HL-60 (cell line): Measurements from ENCODE around the gene CFAP57.

Experiments
- DNase-seq, 2 experiments: peaks; one replicate each; pipeline ENCODE4 v3.0.0-alpha.2; 2010 to 2020; ENCODE audit warnings: low read depth in 1 of 2, low spot score in 1 of 2
- H3K27ac ChIP-seq: fragments of 250-450 bp; sonication (Bioruptor Pico); replicated peaks from 2 replicates; pipeline ENCODE4 v1.5.1; 2020; ENCODE audit warnings: mild to moderate bottlenecking, moderate library complexity
- H3K27me3 ChIP-seq: fragments of 250-450 bp; sonication (Bioruptor Pico); 2 replicates; pipeline ENCODE4 v1.5.1; 2021; ENCODE audit warnings: mild to moderate bottlenecking, moderate library complexity; ENCODE audit not compliant: insufficient read depth, poor library complexity, severe bottlenecking
- H3K4me3 ChIP-seq: replicated peaks from 2 replicates; pipeline ENCODE4 v1.5.1; 2011; ENCODE audit warnings: mild to moderate bottlenecking, control low read depth, low read length; ENCODE audit not compliant: insufficient read depth
- GABPA ChIP-seq: IDR thresholded peaks from 2 replicates; pipeline ENCODE4 v1.6.1; 2012; ENCODE audit warnings: low read depth
- POLR2AphosphoS5 ChIP-seq: IDR thresholded peaks from 2 replicates; pipeline ENCODE4 v1.6.1; 2012; ENCODE audit warnings: low read depth
- SPI1 ChIP-seq: IDR thresholded peaks from 2 replicates; pipeline ENCODE4 v1.6.1; 2012; ENCODE audit warnings: low read depth, mild to moderate bottlenecking, borderline replicate concordance
- TF ChIP-seq, protein P1 (sequence below): IDR thresholded peaks from one replicate; pipeline ENCODE4 v1.5.1; 2011; ENCODE audit warnings: low read length, control low read depth, inconsistent platforms; ENCODE audit not compliant: insufficient read depth
- TF ChIP-seq, protein P2 (sequence below): IDR thresholded peaks from 2 replicates; pipeline ENCODE4 v1.6.1; 2012; ENCODE audit warnings: low read depth; ENCODE audit not compliant: insufficient replicate concordance

Gene CFAP57

DNA sequence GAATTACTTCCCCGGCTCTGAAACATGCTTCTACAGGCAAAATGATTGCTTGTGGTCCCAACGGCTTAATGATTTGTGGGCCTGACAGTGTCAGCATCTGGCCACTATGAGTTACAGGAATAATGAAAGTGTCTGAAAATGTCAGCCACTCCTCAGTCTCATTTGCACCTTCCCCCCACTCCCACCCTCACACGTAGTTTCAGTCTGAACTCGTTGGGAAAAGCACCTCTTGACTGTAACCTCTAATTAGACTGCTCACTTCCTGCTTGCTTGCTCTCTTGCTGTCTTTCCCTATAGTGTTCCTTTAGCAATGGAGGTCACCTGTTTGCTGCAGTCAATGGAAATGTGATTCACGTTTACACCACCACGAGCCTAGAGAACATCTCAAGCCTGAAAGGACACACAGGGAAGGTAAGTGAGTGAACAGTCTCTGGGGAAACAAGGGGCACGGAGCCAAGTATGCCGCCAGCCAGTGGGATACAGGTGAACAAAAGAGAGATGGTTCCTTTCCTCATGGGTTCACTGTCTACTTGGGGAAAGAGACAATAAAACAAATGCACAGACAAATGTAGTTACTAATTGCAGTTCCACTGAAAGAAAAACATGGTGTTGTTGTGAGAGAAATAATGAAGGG lies 27.1 kb downstream of the CFAP57 start:
- H3K27ac ChIP-seq = no peak overlapping the region
- no peak overlapping the region for H3K4me3 ChIP-seq
- TF ChIP-seq, protein P1, sequence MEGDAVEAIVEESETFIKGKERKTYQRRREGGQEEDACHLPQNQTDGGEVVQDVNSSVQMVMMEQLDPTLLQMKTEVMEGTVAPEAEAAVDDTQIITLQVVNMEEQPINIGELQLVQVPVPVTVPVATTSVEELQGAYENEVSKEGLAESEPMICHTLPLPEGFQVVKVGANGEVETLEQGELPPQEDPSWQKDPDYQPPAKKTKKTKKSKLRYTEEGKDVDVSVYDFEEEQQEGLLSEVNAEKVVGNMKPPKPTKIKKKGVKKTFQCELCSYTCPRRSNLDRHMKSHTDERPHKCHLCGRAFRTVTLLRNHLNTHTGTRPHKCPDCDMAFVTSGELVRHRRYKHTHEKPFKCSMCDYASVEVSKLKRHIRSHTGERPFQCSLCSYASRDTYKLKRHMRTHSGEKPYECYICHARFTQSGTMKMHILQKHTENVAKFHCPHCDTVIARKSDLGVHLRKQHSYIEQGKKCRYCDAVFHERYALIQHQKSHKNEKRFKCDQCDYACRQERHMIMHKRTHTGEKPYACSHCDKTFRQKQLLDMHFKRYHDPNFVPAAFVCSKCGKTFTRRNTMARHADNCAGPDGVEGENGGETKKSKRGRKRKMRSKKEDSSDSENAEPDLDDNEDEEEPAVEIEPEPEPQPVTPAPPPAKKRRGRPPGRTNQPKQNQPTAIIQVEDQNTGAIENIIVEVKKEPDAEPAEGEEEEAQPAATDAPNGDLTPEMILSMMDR = no peak
- TF ChIP-seq SPI1 = no peak
- TF ChIP-seq GABPA = no peak
- TF ChIP-seq POLR2AphosphoS5 = no peak
- no peak for DNase-seq
- no peaks in the 10 kb centered on the region for H3K27me3 ChIP-seq

GRCh38 chr1:43203859-43204258 lies 31.7 kb downstream of the CFAP57 start:
- TF ChIP-seq, protein P1 = no peak
- TF ChIP-seq, protein P2, sequence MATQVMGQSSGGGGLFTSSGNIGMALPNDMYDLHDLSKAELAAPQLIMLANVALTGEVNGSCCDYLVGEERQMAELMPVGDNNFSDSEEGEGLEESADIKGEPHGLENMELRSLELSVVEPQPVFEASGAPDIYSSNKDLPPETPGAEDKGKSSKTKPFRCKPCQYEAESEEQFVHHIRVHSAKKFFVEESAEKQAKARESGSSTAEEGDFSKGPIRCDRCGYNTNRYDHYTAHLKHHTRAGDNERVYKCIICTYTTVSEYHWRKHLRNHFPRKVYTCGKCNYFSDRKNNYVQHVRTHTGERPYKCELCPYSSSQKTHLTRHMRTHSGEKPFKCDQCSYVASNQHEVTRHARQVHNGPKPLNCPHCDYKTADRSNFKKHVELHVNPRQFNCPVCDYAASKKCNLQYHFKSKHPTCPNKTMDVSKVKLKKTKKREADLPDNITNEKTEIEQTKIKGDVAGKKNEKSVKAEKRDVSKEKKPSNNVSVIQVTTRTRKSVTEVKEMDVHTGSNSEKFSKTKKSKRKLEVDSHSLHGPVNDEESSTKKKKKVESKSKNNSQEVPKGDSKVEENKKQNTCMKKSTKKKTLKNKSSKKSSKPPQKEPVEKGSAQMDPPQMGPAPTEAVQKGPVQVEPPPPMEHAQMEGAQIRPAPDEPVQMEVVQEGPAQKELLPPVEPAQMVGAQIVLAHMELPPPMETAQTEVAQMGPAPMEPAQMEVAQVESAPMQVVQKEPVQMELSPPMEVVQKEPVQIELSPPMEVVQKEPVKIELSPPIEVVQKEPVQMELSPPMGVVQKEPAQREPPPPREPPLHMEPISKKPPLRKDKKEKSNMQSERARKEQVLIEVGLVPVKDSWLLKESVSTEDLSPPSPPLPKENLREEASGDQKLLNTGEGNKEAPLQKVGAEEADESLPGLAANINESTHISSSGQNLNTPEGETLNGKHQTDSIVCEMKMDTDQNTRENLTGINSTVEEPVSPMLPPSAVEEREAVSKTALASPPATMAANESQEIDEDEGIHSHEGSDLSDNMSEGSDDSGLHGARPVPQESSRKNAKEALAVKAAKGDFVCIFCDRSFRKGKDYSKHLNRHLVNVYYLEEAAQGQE = no peak
- TF ChIP-seq GABPA (no peak), POLR2AphosphoS5 (no peak)
- Histone ChIP-seq H3K4me3 (no peak overlapping the region), H3K27ac (no peak overlapping the region), H3K27me3 (no peaks in the 10 kb centered on the region)
- DNase-seq = no peak

DNA sequence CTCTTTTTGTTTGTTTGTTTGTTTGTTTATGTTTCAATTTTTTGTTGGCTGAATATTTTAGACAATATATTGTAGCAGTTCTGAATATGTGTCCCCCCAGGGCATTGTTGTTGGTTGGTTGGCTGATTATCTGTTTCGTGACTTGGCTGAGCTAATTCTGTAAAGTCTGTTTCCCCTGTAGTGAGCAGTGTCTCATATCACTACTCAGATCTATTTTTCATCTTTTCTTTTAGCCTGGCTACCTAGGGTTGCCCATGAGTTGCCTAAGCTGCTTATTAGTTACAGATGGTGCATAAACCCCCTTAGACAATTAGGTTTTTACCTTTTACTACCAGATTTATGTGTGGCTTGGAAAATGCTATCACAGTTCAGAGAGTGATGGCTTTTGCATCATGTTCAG lies 32.3 kb downstream of the CFAP57 start:
- no peaks in the 10 kb centered on the region for H3K27me3 ChIP-seq
- TF ChIP-seq, protein P2 = no peak
- TF ChIP-seq POLR2AphosphoS5 (no peak), GABPA (no peak), SPI1 (no peak)
- TF ChIP-seq, protein P1 = no peak
- no peak overlapping the region for H3K4me3 ChIP-seq
- no peak overlapping the region for H3K27ac ChIP-seq
- DNase-seq = no peak

- no peak overlapping the region for H3K4me3 ChIP-seq
- H3K27ac ChIP-seq = no peak overlapping the region
- TF ChIP-seq POLR2AphosphoS5 (no peak), SPI1 (no peak), GABPA (no peak)
- TF ChIP-seq, protein P2 = no peak
- no peaks in the 10 kb centered on the region for H3K27me3 ChIP-seq
- no peak for DNase-seq
Observed at GRCh38 chr1:43205671-43206070, 33.5 kb downstream of the CFAP57 start.
